Effector CD4-positive, alpha-beta T cell (primary cell): ENCODE results near the gene ACSF3.
A peak's percentile ranks its signal among the peaks of the same experiment; 100 is the strongest.

Experiments
- DNase-seq: peaks from one replicate; pipeline ENCODE4 v3.0.0-alpha.2; 2020

ACSF3 gene

GRCh38 chr16:89113152-89113547 is 19.5 kb downstream of the ACSF3 start:
- no peak for DNase-seq

- DNase-seq = no peak
Measured at GRCh38 chr16:89113661-89114060, 20.0 kb downstream of the ACSF3 start.

DNA sequence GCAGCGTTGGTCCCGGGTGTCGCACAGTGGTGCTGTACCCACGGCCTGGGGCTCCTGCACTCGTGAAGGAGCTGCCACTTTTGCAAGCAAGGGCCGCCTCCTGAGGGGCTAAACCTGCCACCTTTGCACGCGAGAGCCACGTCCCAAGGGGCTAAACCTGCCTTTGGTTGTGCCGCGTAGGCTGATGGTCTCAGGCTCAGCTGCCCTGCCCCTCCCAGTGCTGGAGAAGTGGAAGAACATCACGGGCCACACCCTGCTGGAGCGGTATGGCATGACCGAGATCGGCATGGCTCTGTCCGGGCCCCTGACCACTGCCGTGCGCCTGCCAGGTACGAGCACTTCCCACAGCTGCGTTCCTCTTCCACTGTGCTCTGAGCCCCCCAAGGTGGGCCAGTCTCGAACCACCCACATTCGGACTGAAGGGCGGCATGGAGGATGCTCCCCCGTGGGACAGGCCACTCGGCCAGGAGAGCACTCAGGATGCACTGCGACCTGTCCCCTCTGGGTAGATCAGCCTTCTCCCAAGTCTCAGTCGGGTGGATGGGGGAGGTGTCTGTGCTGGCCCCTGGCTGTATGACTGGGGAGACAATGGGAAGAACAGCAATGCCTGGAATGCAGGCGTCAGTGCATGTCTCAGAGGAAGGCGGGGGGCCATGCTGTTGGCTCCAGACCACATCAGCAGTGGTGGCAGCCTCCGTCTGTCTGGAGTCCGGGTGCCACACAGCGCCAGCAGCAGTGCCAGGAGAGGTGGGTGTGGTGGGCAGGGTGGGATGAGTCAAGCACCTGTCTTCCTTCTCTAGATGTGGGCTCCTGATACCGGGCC is 20.7 kb downstream of the ACSF3 start:
- DNase-seq = peak; percentile 29

DNA sequence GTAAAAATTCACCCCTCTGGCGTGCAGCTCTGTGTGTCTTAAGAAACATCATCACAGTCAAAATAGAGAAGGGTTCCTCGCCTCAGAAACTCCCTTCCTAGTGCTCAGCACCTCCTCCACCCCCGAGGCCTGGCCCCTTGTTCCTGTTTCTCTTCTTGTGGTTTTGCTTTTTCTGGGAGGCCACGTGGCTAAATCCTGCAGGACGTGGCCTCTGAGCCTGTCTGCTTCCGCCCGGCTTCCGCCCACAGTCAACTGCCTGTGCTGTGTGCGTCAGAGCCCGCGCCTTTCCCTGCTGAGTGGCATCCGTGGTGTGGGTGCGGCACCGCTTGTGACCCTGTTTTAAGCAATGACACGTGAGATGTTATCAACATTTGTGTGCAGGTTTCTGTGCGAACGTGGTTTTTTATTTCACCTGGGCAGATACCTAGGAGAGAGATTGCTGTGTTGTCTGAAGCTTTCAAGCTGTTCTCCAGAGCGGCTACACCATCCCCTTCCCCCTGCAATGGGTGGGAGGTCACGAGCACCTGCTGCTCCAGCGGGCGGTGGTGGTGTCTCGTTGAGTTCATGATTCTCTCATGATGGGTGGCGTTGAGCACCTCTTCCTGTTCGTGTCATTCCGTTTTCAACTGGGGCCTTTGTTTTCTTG is 21.7 kb downstream of the ACSF3 start:
- peak; percentile 89 for DNase-seq

GRCh38 chr16:89116341-89117226 is 22.9 kb downstream of the ACSF3 start:
- no peak for DNase-seq

DNA sequence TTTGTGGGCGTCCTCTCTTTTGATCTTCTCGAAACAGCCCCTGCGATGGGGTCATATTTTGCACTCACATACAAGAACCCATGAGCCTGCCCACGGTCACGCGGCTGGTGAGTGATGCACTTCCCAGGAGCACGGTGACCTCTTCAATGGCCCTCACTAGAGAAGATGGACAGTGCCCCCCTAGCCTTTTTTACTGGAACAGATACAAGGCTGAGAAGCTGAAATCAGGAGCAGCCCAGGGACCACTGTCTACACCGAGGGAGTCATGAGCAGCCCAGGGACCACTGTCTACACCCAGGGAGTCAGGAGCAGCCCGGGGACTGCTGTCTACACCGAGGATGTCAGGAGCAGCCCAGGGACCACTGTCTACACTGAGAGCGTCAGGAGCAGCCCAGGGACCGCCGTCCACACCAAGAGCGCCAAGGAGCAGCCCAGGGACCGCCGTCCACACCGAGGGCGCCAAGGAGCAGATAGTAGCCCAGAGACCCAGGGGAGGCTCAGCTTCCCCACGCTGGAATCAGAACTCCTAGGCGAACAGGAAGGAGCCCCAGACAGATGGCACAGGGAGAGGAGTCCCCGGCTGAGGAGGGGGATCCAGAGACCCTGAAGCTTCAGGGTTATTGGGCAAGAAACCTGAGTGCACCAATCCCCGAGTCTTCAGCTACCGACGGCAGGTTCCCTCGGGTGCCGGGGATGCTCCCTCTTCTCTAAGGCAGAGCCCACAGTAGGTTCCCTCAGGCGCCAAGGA is 23.7 kb downstream of the ACSF3 start:
- no peak for DNase-seq

DNA sequence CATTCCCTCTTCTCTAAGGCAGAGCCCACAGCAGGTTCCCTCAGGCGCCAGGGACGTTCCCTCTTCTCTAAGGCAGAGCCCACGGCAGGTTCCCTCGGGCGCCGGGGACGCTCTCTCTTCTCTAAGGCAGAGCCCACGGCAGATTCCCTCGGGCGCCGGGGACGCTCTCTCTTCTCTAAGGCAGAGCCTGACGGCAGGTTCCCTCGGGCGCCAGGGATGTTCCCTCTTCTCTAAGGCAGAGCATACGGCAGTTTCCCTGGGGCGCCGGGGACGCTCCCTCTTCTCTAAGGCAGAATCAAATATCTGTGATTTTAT is 24.3 kb downstream of the ACSF3 start:
- DNase-seq = no peak

DNA sequence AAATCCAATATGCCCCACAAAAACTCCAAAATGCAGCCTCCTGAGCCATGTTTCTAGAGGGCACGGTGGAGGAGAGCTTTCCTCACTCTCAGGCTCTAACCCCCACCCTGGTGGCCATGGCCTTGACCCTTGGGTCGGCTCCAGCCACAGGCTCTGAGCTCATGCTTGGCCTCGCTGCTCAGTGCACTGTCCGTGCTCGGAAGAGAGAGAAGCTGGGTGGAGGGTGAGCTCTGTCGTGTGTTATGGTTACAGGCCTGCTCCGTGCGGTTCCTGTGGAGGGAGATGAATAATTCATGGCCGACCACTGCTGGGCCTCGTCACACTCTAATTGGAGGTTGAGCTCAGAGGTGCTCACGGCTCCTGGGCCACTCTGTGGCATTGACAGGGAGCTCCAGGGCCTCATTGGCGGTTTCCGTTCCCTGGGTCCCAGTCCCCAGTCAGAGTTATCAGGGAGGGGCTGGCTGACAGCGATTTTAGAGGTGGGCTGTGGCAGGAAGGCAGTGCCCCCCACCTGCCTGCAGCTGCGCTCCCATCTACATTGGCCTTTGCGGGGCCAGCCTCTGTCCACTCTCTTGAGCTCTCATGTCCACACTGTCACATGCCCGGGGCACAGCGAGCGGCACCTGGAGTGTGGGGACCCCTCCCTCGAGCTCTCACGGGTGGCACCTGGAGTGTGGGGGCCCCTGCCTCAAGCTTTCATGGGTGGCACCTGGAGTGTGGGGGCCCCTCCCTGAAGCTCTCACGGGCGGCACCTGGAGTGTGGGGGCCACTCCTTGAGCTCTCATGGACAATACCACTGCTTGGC is 24.9 kb downstream of the ACSF3 start:
- DNase-seq = no peak

DNA sequence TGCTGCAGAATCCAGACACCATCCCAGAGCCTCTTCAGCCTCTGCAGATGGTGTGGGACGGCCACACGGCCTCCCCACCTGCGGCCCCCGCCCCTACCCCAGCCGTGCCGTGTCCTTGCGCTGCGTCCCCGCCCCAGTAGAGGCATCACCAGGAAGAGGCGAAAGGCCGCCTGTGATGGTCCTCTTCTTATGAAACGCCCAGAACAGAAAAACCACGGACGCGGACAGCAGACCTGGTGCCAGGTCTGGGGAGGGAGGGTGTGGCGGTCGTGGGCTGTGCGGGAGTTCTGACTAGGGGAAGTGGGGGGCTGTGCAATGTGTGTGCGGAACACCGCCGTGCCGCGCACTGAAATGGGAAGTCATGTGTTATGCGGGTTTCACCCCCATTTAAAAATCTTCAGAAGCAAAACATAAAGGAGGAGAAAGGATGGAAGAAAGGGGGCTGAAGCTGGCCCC is 25.5 kb downstream of the ACSF3 start:
- DNase-seq = no peak

GRCh38 chr16:89119661-89120141 is 26.0 kb downstream of the ACSF3 start:
- no peak for DNase-seq

DNA sequence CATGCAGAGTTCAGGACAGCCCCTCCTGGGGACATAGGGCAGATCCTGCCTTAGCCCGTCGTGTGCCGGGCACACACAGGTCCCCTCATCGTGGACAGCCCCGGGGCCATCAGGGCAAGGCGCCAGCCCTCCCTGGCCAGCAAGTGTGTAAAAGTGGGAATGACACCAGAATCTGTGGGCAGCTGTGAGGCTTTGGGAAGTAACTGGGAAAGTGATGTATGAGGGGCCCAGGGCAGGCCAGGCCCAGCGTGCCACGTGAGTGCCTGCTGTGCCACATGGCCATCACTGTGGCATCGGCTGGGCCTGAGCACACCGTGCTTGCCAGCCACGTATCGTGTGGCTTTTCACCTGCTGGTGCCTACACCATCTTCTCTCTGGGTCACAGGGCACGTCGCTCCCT is 26.6 kb downstream of the ACSF3 start:
- no peak for DNase-seq

DNA sequence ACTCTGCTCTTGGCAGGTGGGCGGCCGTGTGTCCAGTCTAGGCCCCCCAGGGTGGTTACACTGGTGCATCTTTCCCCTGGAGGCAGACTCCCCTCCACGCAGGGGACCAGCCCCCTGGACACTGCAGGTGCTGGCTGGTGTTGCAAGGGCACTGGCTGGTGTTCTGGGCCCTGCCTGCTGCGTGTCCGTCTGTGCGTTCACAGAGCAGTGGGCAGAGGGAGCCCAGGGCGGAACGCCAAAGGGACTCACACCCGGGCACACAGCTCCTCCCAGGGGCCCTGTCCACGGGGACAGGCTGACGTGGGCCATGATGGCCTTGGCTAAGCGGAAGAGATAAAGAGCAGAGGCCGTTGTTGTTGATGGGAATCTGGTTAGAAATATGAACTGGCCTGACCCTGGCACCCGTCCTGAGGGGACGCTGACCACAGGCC is 27.3 kb downstream of the ACSF3 start:
- DNase-seq = no peak

DNA sequence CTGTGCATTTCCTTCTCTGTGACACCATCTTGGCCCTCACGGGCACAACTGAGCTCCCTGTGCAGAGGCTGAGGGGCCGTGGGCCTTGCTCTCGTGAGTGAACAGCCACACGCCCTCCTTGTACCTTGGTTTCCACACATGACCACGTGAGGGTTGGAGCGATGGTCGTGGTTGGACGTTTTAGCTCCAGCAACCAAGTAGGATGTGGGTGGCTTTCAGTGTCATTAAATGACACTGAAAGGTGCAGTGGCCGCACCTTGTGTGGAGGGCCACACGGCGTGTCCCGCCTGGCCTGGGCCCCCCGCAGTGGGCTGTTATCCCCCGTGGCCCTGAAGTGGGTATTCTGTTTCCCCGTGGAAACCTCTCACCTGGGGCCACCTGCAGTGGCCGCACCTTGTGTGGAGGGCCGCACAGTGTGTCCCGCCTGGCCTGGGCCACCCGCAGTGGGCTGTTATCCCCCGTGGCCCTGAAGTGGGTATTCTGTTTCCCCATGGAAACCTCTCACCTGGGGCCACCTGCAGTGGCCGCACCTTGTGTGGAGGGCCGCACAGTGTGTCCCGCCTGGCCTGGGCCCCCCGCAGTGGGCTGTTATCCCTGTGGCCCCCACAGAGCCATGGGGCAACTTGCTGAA is 28.2 kb downstream of the ACSF3 start:
- DNase-seq = no peak

GRCh38 chr16:89122322-89122851 is 28.7 kb downstream of the ACSF3 start:
- DNase-seq = peak; percentile 60

DNA sequence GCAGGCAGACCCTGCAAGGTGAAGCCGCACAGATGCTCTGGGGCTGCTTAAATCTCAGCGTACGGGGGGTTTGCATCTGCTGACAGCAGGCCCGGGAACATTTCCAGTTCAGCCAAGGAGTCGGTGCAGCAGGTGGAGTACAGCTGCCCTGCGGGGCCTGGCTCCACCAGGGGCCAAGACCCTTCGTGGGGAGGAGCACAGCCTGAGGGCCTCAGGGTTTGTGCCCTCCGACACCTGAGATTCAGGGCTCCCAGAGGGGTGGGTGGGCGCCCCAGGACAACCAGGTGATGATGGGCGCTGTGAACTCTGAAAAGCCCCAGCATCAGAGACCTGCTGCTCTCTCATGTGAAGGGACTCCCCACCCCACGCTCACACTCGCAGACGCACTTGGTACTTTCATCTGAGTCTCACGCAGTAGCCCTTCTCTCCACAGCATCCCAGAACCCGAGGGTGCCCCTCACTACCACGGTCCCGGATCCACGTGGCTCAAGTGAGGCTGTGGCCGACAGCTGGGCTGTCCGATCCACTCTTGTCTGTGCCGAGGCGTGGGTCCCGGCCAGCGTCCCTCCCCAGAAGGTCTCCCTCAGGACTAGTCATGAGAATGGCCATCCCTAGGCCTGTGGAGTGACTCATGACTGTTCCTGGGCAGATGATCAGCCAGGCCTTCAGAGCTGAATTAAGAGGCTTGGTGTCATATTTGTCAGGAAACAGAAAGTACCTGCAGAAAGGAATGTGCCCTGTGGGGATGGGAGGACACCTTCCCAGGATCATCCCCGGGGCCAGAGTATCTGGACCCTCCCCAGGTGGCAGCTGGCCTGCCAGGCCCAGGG is 29.6 kb downstream of the ACSF3 start:
- no peak for DNase-seq

- DNase-seq = no peak
Measured at GRCh38 chr16:89123831-89124100, 30.1 kb downstream of the ACSF3 start.

GRCh38 chr16:89129378-89129777 is 35.7 kb downstream of the ACSF3 start:
- no peak for DNase-seq

DNA sequence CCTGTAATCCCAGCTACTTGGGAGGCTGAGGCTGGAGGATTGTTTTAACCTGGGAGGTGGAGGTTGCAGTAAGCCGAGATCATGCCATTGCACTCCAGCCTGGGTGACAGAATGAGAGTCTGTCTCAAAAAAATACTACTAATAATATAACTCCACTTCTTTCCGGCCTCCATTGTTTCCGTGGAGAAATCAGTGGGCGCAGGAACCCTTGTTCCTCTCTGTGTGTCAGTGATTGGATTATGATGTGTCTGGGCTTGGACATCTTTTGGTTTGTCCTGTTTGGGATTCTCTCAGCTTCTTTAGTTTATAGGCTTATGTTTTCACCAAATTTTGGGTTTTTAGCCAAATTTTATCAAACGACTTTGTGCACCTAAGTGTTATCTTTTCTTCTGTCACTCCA is 36.8 kb downstream of the ACSF3 start:
- no peak for DNase-seq

- DNase-seq = no peak
Measured at GRCh38 chr16:89131783-89132182, 38.1 kb downstream of the ACSF3 start.
